GM23338 (cell line): ENCODE data around the gene CELF2. TPM values are rescaled to one million over a fixed set of nuclear protein-coding genes. Genes with fewer than 3 reads are reported as not detected.
A peak's percentile ranks its signal among the peaks of the same experiment; 100 is the strongest.

Source experiments
- ATAC-seq: fragments of 200-7000 bp; cut with Tn5 transposase; 3 replicates; pipeline ENCODE4 v1.9.1; 2020
- DNase-seq: peaks from one replicate; pipeline ENCODE4 v3.0.0-alpha.2; 2015; ENCODE audit warnings: low spot score
- H2AFZ ChIP-seq: fragments of 200-600 bp; sonication (generic); 2 replicates; pipeline ENCODE4 v1.8.0; 2016; ENCODE audit warnings: antibody characterized with exemption, mild to moderate bottlenecking, moderate library complexity
- H3F3A ChIP-seq: fragments of 200-600 bp; sonication (generic); replicated peaks from 2 replicates; pipeline ENCODE4 v1.8.0; 2017; ENCODE audit warnings: antibody characterized with exemption, mixed run types, low read depth
- H3K27ac ChIP-seq: fragments of 200-600 bp; sonication (generic); 2 replicates; pipeline ENCODE4 v1.6.1; 2016; ENCODE audit warnings: low read depth
- H3K27me3 ChIP-seq: fragments of 200-600 bp; sonication (generic); 2 replicates; pipeline ENCODE4 v1.8.0; 2016; ENCODE audit warnings: mild to moderate bottlenecking, mixed run types, moderate library complexity; ENCODE audit not compliant: insufficient read depth
- H3K36me3 ChIP-seq: fragments of 200-600 bp; sonication (generic); 2 replicates; pipeline ENCODE4 v1.8.0; 2016; ENCODE audit warnings: mild to moderate bottlenecking; ENCODE audit not compliant: insufficient read depth
- H3K4me1 ChIP-seq: fragments of 200-600 bp; sonication (generic); 2 replicates; pipeline ENCODE4 v1.8.0; 2016; ENCODE audit warnings: mild to moderate bottlenecking, moderate library complexity; ENCODE audit not compliant: insufficient read depth
- H3K4me2 ChIP-seq: fragments of 200-600 bp; sonication (generic); 2 replicates; pipeline ENCODE4 v1.7.1; 2017; ENCODE audit warnings: mixed run types
- H3K4me3 ChIP-seq: fragments of 200-600 bp; sonication (generic); 2 replicates; pipeline ENCODE4 v1.6.1; 2016; ENCODE audit warnings: mixed run types
- H3K79me2 ChIP-seq: fragments of 200-600 bp; sonication (generic); replicated peaks from 2 replicates; pipeline ENCODE4 v1.8.0; 2017; ENCODE audit warnings: mild to moderate bottlenecking; ENCODE audit not compliant: insufficient read depth
- H3K9me2 ChIP-seq: fragments of 200-600 bp; sonication (generic); 2 replicates; pipeline ENCODE4 v1.8.0; 2017; ENCODE audit not compliant: insufficient read depth
- H4K20me1 ChIP-seq: fragments of 200-600 bp; sonication (generic); replicated peaks from 2 replicates; pipeline ENCODE4 v1.8.0; 2017; ENCODE audit warnings: mild to moderate bottlenecking; ENCODE audit not compliant: insufficient read depth
- H3K27ac Mint-ChIP-seq: 2 replicates; pipeline ENCODE4 v1.8.0; 2020; ENCODE audit warnings: inconsistent platforms, mild to moderate bottlenecking, moderate library complexity, mixed read lengths
- H3K27me3 Mint-ChIP-seq: 3 replicates; pipeline ENCODE4 v1.8.0; 2022; ENCODE audit warnings: low read depth, mild to moderate bottlenecking, moderate library complexity, mixed read lengths, inconsistent platforms; ENCODE audit not compliant: insufficient read depth, poor library complexity
- H3K36me3 Mint-ChIP-seq: 3 replicates; pipeline ENCODE4 v1.8.0; 2021; ENCODE audit warnings: low read depth, mild to moderate bottlenecking, inconsistent platforms, moderate library complexity, mixed read lengths
- H3K4me1 Mint-ChIP-seq: 3 replicates; pipeline ENCODE4 v1.8.0; 2020; ENCODE audit warnings: mild to moderate bottlenecking, inconsistent platforms, mixed read lengths
- H3K4me3 Mint-ChIP-seq: 3 replicates; pipeline ENCODE4 v1.8.0; 2021; ENCODE audit warnings: moderate library complexity, mild to moderate bottlenecking, inconsistent platforms, mixed read lengths
- H3K9me3 Mint-ChIP-seq: 3 replicates; pipeline ENCODE4 v1.8.0; 2020; ENCODE audit warnings: moderate library complexity, mild to moderate bottlenecking, inconsistent platforms, mixed read lengths
- CREB1 ChIP-seq: fragments of 250-450 bp; sonication (Bioruptor Pico); IDR thresholded peaks from 2 replicates; pipeline ENCODE4 v1.5.0; 2020; ENCODE audit warnings: low read depth, mild to moderate bottlenecking, moderate library complexity
- EZH2 ChIP-seq: fragments of 200-600 bp; sonication (generic); IDR thresholded peaks from one replicate; pipeline ENCODE4 v1.8.0; 2017; ENCODE audit warnings: antibody characterized with exemption, mild to moderate bottlenecking, low read depth; ENCODE audit not compliant: unreplicated experiment
- EZH2phosphoT487 ChIP-seq: fragments of 200-600 bp; sonication (generic); IDR thresholded peaks from one replicate; pipeline ENCODE4 v1.8.1; 2018; ENCODE audit warnings: antibody characterized with exemption; ENCODE audit not compliant: unreplicated experiment
- JUNB ChIP-seq: IDR thresholded peaks from one replicate; pipeline ENCODE4 v1.6.1; 2016; ENCODE audit warnings: antibody characterized with exemption; ENCODE audit not compliant: unreplicated experiment
- NANOG ChIP-seq: IDR thresholded peaks from 2 replicates; pipeline ENCODE4 v1.6.1; 2016; ENCODE audit warnings: antibody characterized with exemption, borderline replicate concordance
- POLR2AphosphoS5 ChIP-seq: IDR thresholded peaks from 2 replicates; pipeline ENCODE4 v1.6.1; 2016; ENCODE audit warnings: antibody characterized with exemption, low read depth
- STAT1 ChIP-seq: IDR thresholded peaks from one replicate; pipeline ENCODE4 v1.6.1; 2016; ENCODE audit warnings: antibody characterized with exemption; ENCODE audit not compliant: unreplicated experiment
- ZNF114 ChIP-seq: fragments of 250-450 bp; sonication (Bioruptor Pico); IDR thresholded peaks from 2 replicates; pipeline ENCODE4 v1.5.0; 2020; ENCODE audit warnings: mild to moderate bottlenecking, moderate library complexity
- ZNF331 ChIP-seq: fragments of 250-450 bp; sonication (Bioruptor Pico); IDR thresholded peaks from 2 replicates; pipeline ENCODE4 v1.5.0; 2020; ENCODE audit warnings: low read depth, mild to moderate bottlenecking, moderate library complexity
- polyA plus RNA-seq: library from polyadenylated mRNA; unstranded; fragments of >200 nt; fragmentation: Nextera tagmentation; extraction: Ambion mirVana; gene quantifications from 2 replicates; pipeline ENCODE4 v1.2.1, GENCODE V29; 2016
- total RNA-seq: library from RNA; depleted of rRNA; stranded (reverse); fragments of >200 nt; shearing (Covaris generic); gene quantifications from 2 replicates; pipeline ENCODE4 v1.2.3, GENCODE V29; 2014
- TF ChIP-seq, protein P1 (sequence below): IDR thresholded peaks from one replicate; pipeline ENCODE4 v1.6.1; 2018; ENCODE audit warnings: antibody characterized with exemption; ENCODE audit not compliant: unreplicated experiment
- TF ChIP-seq, protein P2 (sequence below): IDR thresholded peaks from 2 replicates; pipeline ENCODE4 v1.6.1; 2016; ENCODE audit warnings: antibody characterized with exemption
- TF ChIP-seq, protein P3 (sequence below), 2 experiments: fragments of 200-600 bp in 1 of 2; sonication (generic) in 1 of 2; conservative IDR thresholded peaks; 2 replicates each; pipeline versions ENCODE4 v1.5.1 to v1.6.1; 2016 to 2017; ENCODE audit warnings: antibody characterized with exemption in 2 of 2, low read depth in 2 of 2, mild to moderate bottlenecking in 2 of 2, moderate library complexity in 1 of 2
- TF ChIP-seq, protein P4 (sequence below): fragments of 250-450 bp; sonication (Bioruptor Pico); IDR thresholded peaks from 2 replicates; pipeline ENCODE4 v1.5.0; 2020; ENCODE audit warnings: mild to moderate bottlenecking, moderate library complexity

The CELF2 gene
- total and polyA plus RNA-seq, 2 experiments from 2014 or later, result 18.1 to 22.5 TPM

DNA sequence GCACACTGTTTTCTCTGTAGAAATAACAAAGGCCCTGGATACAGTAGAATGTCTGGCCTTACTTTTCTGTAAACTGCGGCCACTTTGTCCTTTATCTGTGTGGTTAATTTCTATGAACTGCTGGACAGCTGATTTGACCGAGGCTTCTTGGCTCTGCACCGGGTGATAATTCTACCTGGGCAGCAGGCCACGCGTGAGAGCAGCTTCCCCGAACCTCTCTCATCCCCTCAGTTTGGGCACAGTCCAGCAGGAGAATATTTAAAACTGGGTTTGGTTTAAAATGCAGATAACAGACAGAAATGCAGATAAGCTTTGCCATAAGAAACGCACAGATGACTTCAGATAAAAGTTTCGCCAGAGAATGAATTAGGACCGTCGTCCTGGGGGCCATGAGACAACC is 81.0 kb downstream of the CELF2 start:
- Mint-ChIP-seq H3K4me1 (peaks cover 32% of the 10 kb centered on the region), H3K9me3 (no peaks in the 10 kb centered on the region)
- no peak overlapping the region for H3K27ac ChIP-seq

More for the DNA sequence above, 81.0 kb downstream of the CELF2 start:
- Histone ChIP-seq H2AFZ (no peak overlapping the region), H3K79me2 (no peaks in the 10 kb centered on the region), H3K4me1 (peaks cover 36% of the 10 kb centered on the region), H3F3A (no peaks in the 10 kb centered on the region), H3K4me2 (no peak overlapping the region), H4K20me1 (no peaks in the 10 kb centered on the region), H3K36me3 (no peaks in the 10 kb centered on the region), H3K9me2 (0 out of 2 replicates have a peak, but pooled peaks cover 3% of the 10 kb centered on the region), H3K4me3 (no peak overlapping the region), H3K27me3 (no peaks in the 10 kb centered on the region)
- DNase-seq, result no peak
- Mint-ChIP-seq H3K4me3 (no peak overlapping the region), H3K27ac (peak overlapping the region; percentile 42; the same call in 1 of the 2 replicates), H3K27me3 (peaks cover 7% of the 10 kb centered on the region), H3K36me3 (no peaks in the 10 kb centered on the region)
- ATAC-seq, result no peak
- TF ChIP-seq NANOG (no peak), CREB1 (CRISPR knock-in tag) (no peak), ZNF331 (CRISPR knock-in tag) (no peak), ZNF114 (CRISPR knock-in tag) (no peak), POLR2AphosphoS5 (no peak), JUNB (no peak), EZH2phosphoT487 (no peak), EZH2 (no peak), STAT1 (no peak)
- TF ChIP-seq, protein P1, sequence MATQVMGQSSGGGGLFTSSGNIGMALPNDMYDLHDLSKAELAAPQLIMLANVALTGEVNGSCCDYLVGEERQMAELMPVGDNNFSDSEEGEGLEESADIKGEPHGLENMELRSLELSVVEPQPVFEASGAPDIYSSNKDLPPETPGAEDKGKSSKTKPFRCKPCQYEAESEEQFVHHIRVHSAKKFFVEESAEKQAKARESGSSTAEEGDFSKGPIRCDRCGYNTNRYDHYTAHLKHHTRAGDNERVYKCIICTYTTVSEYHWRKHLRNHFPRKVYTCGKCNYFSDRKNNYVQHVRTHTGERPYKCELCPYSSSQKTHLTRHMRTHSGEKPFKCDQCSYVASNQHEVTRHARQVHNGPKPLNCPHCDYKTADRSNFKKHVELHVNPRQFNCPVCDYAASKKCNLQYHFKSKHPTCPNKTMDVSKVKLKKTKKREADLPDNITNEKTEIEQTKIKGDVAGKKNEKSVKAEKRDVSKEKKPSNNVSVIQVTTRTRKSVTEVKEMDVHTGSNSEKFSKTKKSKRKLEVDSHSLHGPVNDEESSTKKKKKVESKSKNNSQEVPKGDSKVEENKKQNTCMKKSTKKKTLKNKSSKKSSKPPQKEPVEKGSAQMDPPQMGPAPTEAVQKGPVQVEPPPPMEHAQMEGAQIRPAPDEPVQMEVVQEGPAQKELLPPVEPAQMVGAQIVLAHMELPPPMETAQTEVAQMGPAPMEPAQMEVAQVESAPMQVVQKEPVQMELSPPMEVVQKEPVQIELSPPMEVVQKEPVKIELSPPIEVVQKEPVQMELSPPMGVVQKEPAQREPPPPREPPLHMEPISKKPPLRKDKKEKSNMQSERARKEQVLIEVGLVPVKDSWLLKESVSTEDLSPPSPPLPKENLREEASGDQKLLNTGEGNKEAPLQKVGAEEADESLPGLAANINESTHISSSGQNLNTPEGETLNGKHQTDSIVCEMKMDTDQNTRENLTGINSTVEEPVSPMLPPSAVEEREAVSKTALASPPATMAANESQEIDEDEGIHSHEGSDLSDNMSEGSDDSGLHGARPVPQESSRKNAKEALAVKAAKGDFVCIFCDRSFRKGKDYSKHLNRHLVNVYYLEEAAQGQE, result no peak
- TF ChIP-seq, protein P2, sequence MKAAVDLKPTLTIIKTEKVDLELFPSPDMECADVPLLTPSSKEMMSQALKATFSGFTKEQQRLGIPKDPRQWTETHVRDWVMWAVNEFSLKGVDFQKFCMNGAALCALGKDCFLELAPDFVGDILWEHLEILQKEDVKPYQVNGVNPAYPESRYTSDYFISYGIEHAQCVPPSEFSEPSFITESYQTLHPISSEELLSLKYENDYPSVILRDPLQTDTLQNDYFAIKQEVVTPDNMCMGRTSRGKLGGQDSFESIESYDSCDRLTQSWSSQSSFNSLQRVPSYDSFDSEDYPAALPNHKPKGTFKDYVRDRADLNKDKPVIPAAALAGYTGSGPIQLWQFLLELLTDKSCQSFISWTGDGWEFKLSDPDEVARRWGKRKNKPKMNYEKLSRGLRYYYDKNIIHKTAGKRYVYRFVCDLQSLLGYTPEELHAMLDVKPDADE, result no peak
- TF ChIP-seq, protein P3, sequence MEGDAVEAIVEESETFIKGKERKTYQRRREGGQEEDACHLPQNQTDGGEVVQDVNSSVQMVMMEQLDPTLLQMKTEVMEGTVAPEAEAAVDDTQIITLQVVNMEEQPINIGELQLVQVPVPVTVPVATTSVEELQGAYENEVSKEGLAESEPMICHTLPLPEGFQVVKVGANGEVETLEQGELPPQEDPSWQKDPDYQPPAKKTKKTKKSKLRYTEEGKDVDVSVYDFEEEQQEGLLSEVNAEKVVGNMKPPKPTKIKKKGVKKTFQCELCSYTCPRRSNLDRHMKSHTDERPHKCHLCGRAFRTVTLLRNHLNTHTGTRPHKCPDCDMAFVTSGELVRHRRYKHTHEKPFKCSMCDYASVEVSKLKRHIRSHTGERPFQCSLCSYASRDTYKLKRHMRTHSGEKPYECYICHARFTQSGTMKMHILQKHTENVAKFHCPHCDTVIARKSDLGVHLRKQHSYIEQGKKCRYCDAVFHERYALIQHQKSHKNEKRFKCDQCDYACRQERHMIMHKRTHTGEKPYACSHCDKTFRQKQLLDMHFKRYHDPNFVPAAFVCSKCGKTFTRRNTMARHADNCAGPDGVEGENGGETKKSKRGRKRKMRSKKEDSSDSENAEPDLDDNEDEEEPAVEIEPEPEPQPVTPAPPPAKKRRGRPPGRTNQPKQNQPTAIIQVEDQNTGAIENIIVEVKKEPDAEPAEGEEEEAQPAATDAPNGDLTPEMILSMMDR (conservative IDR thresholded peaks at IDR 0.05; ENCODE audit: low read depth in 2 of 2), result no peak
- TF ChIP-seq, protein P4, sequence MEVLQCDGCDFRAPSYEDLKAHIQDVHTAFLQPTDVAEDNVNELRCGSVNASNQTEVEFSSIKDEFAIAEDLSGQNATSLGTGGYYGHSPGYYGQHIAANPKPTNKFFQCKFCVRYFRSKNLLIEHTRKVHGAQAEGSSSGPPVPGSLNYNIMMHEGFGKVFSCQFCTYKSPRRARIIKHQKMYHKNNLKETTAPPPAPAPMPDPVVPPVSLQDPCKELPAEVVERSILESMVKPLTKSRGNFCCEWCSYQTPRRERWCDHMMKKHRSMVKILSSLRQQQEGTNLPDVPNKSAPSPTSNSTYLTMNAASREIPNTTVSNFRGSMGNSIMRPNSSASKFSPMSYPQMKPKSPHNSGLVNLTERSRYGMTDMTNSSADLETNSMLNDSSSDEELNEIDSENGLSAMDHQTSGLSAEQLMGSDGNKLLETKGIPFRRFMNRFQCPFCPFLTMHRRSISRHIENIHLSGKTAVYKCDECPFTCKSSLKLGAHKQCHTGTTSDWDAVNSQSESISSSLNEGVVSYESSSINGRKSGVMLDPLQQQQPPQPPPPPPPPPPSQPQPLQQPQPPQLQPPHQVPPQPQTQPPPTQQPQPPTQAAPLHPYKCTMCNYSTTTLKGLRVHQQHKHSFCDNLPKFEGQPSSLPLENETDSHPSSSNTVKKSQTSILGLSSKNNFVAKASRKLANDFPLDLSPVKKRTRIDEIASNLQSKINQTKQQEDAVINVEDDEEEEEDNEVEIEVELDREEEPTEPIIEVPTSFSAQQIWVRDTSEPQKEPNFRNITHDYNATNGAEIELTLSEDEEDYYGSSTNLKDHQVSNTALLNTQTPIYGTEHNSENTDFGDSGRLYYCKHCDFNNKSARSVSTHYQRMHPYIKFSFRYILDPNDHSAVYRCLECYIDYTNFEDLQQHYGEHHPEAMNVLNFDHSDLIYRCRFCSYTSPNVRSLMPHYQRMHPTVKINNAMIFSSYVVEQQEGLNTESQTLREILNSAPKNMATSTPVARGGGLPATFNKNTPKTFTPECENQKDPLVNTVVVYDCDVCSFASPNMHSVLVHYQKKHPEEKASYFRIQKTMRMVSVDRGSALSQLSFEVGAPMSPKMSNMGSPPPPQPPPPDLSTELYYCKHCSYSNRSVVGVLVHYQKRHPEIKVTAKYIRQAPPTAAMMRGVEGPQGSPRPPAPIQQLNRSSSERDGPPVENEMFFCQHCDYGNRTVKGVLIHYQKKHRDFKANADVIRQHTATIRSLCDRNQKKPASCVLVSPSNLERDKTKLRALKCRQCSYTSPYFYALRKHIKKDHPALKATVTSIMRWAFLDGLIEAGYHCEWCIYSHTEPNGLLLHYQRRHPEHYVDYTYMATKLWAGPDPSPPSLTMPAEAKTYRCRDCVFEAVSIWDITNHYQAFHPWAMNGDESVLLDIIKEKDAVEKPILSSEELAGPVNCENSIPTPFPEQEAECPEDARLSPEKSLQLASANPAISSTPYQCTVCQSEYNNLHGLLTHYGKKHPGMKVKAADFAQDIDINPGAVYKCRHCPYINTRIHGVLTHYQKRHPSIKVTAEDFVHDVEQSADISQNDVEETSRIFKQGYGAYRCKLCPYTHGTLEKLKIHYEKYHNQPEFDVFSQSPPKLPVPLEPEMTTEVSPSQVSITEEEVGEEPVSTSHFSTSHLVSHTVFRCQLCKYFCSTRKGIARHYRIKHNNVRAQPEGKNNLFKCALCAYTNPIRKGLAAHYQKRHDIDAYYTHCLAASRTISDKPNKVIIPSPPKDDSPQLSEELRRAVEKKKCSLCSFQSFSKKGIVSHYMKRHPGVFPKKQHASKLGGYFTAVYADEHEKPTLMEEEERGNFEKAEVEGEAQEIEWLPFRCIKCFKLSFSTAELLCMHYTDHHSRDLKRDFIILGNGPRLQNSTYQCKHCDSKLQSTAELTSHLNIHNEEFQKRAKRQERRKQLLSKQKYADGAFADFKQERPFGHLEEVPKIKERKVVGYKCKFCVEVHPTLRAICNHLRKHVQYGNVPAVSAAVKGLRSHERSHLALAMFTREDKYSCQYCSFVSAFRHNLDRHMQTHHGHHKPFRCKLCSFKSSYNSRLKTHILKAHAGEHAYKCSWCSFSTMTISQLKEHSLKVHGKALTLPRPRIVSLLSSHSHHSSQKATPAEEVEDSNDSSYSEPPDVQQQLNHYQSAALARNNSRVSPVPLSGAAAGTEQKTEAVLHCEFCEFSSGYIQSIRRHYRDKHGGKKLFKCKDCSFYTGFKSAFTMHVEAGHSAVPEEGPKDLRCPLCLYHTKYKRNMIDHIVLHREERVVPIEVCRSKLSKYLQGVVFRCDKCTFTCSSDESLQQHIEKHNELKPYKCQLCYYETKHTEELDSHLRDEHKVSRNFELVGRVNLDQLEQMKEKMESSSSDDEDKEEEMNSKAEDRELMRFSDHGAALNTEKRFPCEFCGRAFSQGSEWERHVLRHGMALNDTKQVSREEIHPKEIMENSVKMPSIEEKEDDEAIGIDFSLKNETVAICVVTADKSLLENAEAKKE, result no peak
